ENCODE data around the gene GRIA4.

GRIA4 gene

DNA sequence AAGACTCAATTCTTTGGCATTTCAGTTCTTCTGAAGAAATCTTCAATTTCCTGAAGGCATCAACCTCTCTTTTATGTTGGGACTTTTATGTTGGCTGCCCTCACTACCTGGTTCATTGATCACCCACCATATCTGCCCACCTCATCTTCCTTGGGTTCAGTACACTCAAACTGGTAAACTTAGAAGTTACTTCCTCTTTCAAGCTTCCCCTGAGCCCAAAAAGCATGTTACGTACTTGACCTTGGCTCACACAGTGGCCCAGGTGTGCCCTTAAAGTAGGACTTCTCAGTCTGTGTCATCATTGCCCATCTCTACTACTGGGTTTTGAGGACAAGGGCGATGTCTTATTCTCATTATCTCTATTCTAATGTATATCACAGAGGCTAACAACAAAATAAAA lies 86.1 kb downstream of the GRIA4 start:
- Histone ChIP-seq H3K27me3 (no peaks in the 10 kb centered on the region), H3K36me3 (no peaks in the 10 kb centered on the region), H3K9me3 (no peaks in the 10 kb centered on the region), H3K4me3 (ENCODE audit: low read depth, low read length) (no peak overlapping the region), H3K4me1 (peaks cover 13% of the 10 kb centered on the region)
- no peak for DNase-seq
- TF ChIP-seq CTCF (IDR thresholded peaks at IDR 0.05; ENCODE audit: low read depth, low read length): no peak

DNA sequence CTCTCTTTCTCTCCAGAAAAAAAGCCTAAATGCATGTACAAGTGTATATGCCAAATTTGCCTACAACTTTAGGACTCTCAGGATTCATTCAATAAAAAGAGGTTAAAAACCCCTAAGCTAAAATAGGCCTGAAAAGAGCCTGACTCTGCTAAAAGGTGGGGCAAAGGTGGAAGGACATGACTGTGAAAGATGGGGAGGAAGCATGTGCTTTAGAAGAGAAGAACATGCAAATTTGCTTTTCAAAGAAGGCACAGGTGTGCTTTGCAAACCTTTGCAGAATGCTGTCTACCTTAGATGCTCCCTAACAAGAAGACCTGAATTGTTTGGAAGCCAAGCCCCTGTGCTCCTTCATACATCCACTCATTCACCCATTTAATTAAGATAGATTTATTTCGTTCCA lies 87.4 kb downstream of the GRIA4 start:
- no peaks in the 10 kb centered on the region for H3K9me3 ChIP-seq
- no peaks in the 10 kb centered on the region for H3K27me3 ChIP-seq
- TF ChIP-seq CTCF (IDR thresholded peaks at IDR 0.05; ENCODE audit: low read depth, low read length): no peak
- no peaks in the 10 kb centered on the region for H3K36me3 ChIP-seq
- DNase-seq: no peak
- H3K4me1 ChIP-seq: peaks cover 12% of the 10 kb centered on the region
- no peak overlapping the region for H3K4me3 ChIP-seq (ENCODE audit: low read depth, low read length)

DNA sequence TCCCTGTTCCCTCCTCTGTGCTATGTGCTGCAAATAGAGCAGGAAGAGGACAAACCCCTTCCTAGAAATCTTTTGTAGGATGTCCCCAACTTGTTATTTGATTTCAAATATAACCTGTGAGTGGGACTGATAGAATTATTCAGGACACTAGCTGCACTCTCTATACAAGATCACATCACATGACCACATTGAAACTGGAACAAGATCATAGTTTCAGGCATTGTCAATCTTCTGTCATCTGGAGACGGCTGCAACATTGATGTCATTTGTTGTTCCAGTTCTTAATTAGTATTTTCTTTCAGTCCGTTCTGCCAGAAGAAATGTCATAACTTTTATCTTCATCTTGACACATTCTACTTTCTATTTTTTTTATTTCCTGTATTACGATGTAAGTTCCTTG lies 89.3 kb downstream of the GRIA4 start:
- H3K36me3 ChIP-seq: no peaks in the 10 kb centered on the region
- H3K4me3 ChIP-seq (ENCODE audit: low read depth, low read length): no peak overlapping the region
- TF ChIP-seq CTCF (IDR thresholded peaks at IDR 0.05; ENCODE audit: low read depth, low read length): no peak
- H3K4me1 ChIP-seq: peaks cover 9% of the 10 kb centered on the region
- H3K9me3 ChIP-seq: no peaks in the 10 kb centered on the region
- no peaks in the 10 kb centered on the region for H3K27me3 ChIP-seq
- no peak for DNase-seq

DNA sequence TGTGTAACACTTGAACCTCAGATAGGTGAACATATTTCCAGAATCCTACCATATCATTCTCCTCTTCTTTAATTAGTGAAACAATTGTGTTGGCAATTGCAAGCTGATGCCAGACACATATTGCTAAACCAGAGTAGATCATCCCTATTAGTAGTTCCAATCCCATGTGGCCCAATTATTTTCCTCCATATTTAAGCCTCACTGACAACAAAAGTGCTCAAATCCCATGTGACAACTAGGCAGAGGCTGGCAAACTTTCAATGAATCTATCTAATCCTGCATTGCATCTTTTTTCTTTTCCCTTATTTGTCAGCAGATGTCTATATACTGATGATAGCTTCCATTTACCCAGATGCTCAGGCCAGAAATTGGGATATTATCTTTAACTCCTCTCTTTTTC lies 90.4 kb downstream of the GRIA4 start:
- Histone ChIP-seq H3K36me3 (no peaks in the 10 kb centered on the region), H3K9me3 (no peaks in the 10 kb centered on the region), H3K4me1 (peaks cover 8% of the 10 kb centered on the region; the same call in 1 of the 2 replicates), H3K27me3 (no peaks in the 10 kb centered on the region), H3K4me3 (ENCODE audit: low read depth, low read length) (no peak overlapping the region)
- no peak for TF ChIP-seq CTCF (IDR thresholded peaks at IDR 0.05; ENCODE audit: low read depth, low read length)
- DNase-seq: no peak

GRCh38 chr11:105701098-105701497 lies 91.2 kb downstream of the GRIA4 start:
- Histone ChIP-seq H3K4me3 (ENCODE audit: low read depth, low read length) (no peak overlapping the region), H3K27me3 (no peaks in the 10 kb centered on the region), H3K4me1 (peaks cover 14% of the 10 kb centered on the region), H3K9me3 (no peaks in the 10 kb centered on the region), H3K36me3 (no peaks in the 10 kb centered on the region)
- TF ChIP-seq CTCF (IDR thresholded peaks at IDR 0.05; ENCODE audit: low read depth, low read length): no peak
- DNase-seq: no peak

GRCh38 chr11:105705786-105706530 lies 96.1 kb downstream of the GRIA4 start:
- no peak for TF ChIP-seq CTCF (IDR thresholded peaks at IDR 0.05; ENCODE audit: low read depth, low read length)
- Histone ChIP-seq H3K9me3 (no peaks in the 10 kb centered on the region), H3K27me3 (no peaks in the 10 kb centered on the region), H3K36me3 (no peaks in the 10 kb centered on the region), H3K4me1 (peaks cover 11% of the 10 kb centered on the region), H3K4me3 (ENCODE audit: low read depth, low read length) (no peak overlapping the region)
- peak; percentile 45 for DNase-seq

Measured in BE2C (cell line).